HG03196 (cell line): Measurements from ENCODE around the gene MLPH.

Experiments
- ATAC-seq: cut with Tn5 transposase; IDR thresholded peaks from one replicate; pipeline ENCODE4 v1.9.1; 2021; ENCODE audit not compliant: unreplicated experiment

MLPH gene

GRCh38 chr2:237497009-237497837, 10.2 kb downstream of the MLPH start:
- no peak for ATAC-seq

GRCh38 chr2:237497838-237498186, 10.8 kb downstream of the MLPH start:
- ATAC-seq, result no peak

DNA sequence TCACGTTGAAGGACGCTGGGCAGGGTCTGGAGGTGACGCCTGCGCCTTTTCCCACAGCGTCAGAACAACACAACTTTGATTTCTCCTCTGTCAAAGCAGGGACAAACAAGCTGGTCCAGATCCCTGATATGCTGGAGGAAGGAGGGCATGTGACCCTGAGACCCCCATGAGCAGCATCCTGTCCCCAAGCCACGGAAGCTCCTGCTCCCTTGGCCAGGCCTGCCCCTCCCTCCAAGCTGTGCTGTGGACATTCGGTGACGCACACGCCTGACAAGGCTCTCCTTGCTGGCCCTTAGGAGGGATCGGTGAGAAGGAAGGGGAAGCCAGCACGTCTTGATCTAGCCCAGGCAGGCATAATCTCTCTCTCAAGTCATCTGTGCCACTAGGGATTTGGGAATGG, 11.3 kb downstream of the MLPH start:
- ATAC-seq, result no peak

- ATAC-seq, result no peak
Observed at GRCh38 chr2:237500681-237501424, 13.8 kb downstream of the MLPH start.

DNA sequence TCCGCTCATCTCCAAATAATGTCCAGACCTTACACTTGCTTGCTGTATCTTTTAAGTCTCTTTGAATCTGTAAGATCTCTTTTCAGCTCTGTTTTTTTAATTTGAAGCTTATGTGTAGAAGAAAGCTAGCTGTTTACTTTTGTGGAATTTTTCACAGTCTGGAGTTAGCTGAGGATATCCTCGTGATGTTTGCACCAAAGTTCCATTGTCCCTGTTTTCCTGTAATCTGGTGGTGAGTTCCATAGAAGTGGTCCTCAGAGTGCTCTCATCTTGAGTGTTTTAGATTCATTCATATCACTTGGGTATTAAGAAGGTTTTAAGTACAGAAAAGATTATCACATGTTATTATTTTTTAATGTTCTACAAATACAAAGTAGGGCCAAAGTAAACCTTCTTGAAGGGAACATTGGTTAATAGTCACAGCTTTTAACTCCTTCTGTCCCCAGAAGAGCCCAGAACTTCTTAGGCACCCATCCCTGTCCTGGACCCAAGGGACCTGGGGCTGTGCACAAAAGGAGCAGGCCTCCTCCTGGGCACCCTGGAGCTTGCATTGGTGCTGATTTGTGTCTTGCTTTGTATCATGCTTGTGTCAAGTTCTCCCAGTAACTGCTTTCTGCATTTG, 15.0 kb downstream of the MLPH start:
- no peak for ATAC-seq

- ATAC-seq, result no peak
Observed at GRCh38 chr2:237503201-237503600, 16.1 kb downstream of the MLPH start.

GRCh38 chr2:237505188-237505939, 18.3 kb downstream of the MLPH start:
- ATAC-seq, result no peak

DNA sequence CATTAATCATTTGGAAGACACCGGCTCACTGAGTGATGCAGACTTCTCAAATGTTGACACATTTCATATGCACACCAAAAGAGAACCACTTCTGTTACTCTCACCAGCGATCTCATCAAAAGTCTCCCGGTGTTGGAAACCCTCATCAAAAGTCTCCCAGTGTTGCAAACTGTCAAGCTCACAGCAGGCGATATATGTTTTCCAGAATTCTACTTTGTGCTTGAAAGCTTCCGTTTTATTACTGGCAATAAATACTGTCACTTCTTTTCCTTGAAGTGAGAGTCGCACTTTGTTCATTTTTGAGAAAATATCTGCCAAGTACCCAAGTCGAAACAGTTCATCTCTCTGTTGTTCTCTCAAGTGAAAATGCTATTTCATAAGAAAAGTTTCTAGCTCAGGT, 20.5 kb downstream of the MLPH start:
- ATAC-seq, result no peak

DNA sequence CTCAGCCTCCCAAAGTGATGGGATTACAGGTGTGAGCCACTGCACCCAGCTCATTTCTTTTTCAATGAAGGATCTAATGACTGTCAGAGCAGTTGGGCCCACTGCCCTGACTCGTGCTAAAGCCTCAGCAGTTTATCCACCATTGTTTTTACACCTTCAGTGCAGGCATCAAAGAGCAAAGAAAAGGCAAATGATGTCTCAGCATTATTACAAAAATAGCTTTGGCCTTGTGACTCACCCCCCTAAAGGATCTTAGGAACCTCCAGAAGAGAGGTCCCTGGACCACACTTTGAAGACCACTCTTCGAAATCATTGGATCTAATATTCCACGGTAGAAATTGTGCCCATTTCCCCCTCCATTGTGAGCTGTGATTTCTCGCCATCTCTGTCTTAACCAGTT, 21.3 kb downstream of the MLPH start:
- no peak for ATAC-seq

DNA sequence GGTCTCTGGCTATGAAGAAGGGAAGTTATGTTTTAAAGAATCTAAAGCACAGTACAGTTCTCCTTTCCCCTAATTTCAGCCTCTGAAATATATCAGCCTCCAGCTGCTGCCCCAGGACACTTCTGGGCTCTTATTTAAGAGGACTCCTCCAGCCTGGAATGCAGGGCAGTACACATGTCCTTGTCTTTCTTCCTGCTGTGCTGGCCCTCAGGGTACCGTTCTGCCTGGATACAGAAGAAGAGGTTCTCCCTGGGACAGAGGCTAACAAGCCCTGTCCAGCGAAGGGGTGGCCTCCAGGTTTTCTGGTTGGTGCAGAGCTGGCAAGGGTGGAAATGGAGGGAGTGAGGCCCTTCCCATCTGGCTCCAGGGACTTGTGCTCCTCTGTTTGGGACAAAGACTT, 22.1 kb downstream of the MLPH start:
- ATAC-seq, result no peak

GRCh38 chr2:237509905-237510304, 22.9 kb downstream of the MLPH start:
- no peak for ATAC-seq

GRCh38 chr2:237510502-237511217, 23.6 kb downstream of the MLPH start:
- no peak for ATAC-seq

- no peak for ATAC-seq
Observed at GRCh38 chr2:237511433-237511832, 24.4 kb downstream of the MLPH start.

GRCh38 chr2:237511885-237512405, 24.9 kb downstream of the MLPH start:
- ATAC-seq, result no peak

GRCh38 chr2:237512774-237513466, 25.9 kb downstream of the MLPH start:
- peak; percentile 63 for ATAC-seq

GRCh38 chr2:237513693-237514092, 26.6 kb downstream of the MLPH start:
- ATAC-seq, result no peak

DNA sequence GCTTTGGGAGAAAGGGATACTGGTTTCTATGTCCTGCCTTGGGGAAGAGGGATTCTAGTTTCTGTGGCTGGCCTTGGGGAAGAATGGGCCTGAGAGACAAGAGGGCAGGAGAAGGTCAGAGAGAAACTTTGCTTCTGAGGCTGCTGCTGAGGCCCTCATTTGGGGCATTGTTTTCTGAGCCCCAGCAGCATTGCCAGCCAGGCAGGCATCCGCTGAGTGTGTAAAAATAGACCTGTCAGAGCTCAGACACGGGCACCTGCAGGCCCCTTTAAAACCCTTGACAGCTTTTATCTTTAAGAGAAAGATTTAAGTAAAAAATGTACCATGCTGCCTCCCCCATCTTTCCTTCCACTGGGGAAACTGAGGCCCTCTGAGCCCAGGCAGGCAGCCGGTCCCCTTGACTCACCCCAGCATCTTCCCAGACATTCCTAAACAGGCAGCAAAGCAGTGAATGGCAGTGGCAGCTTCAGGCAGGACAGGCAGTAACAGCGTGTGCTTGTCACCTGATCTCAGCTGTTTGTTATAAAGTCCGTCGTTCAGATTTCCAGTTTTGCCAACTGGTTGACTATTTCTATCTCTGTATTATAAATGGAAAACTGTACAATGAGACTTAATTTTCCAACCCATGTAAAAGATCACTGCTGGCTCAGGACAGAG, 27.6 kb downstream of the MLPH start:
- ATAC-seq, result no peak

DNA sequence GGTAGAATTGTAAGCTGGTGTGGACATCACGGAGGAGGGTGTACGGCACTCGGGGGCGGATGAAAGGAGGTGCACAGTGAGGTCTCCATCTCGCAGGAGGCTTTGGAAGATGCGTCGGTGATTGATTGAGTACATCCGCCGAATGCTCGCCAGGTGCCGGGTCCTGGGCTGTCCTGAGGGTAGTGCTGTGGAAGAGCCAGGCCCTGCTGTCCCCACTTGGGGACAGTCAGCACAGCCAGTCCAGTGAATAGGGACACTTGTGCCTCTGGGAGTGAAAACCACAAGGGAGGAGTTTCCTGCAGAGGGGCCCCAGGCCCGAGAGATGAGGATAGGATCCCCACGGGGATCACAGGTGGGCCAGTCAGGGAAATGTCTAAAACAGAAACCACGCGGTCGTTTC, 28.1 kb downstream of the MLPH start:
- no peak for ATAC-seq

DNA sequence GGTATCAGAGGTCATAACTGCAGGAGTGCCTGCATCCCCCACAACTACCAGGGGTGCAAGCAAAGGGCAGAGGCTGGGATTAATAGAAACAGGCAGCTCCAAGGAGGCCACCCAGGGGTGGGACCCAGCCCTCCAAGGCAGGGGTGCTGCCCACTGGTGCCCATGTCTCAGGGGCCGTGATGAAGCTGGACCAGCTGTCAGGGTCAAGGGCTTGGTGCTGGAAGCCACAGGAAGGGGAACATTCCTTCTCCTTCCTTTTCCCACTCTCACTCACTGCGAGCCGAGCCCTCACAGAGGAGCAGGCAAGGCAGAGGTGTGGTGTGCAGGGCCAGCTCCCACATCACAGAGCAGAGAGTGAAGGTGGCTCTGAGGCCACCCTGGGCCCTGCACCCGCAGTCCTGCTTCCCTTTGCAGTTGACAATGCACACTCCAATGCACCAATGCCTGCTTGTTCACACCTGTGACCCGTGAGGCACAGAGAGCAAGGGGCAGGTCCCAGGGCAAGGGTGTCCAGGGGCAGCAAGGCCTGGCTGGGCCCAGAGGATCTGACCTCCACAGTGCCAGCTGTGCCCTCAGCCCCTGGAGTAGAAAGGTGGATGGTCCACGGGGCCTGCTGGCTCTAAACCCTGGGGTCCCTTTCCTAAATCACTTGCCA, 28.7 kb downstream of the MLPH start:
- ATAC-seq, result no peak
